IMR-90 (cell line): ENCODE data around the gene UBE3A.

Source experiments
- BHLHE40 ChIP-seq: fragments of 150-350 bp; IDR thresholded peaks from 2 replicates; pipeline ENCODE4 v1.6.1; 2016; ENCODE audit warnings: mild to moderate bottlenecking, low read depth, low read length
- CEBPB ChIP-seq: IDR thresholded peaks from 2 replicates; pipeline ENCODE4 v1.6.1; 2012; ENCODE audit warnings: low read depth, low read length, improper control_type of control experiment
- CTCF ChIP-seq: conservative IDR thresholded peaks from 2 replicates; pipeline ENCODE4 v1.5.1; 2012; ENCODE audit warnings: mild to moderate bottlenecking, low read depth, low read length, improper control_type of control experiment
- ELK1 ChIP-seq: fragments of 150-350 bp; IDR thresholded peaks from 2 replicates; pipeline ENCODE4 v1.6.1; 2016; ENCODE audit warnings: low read depth, mild to moderate bottlenecking, low read length, moderate library complexity, borderline replicate concordance
- FOS ChIP-seq: fragments of 150-350 bp; IDR thresholded peaks from 2 replicates; pipeline ENCODE4 v1.6.1; 2016; ENCODE audit warnings: low read depth, low read length
- POLR2A ChIP-seq: IDR thresholded peaks from 2 replicates; pipeline ENCODE4 v1.6.1; 2012; ENCODE audit warnings: mild to moderate bottlenecking, low read depth, low read length
- RAD21 ChIP-seq: IDR thresholded peaks from 2 replicates; pipeline ENCODE4 v1.6.1; 2012; ENCODE audit warnings: low read length, improper control_type of control experiment
- RFX5 ChIP-seq: IDR thresholded peaks from 2 replicates; pipeline ENCODE4 v1.8.0; 2012; ENCODE audit warnings: low read depth, mild to moderate bottlenecking, low read length, moderate library complexity
- SMC3 ChIP-seq: fragments of 150-350 bp; IDR thresholded peaks from 2 replicates; pipeline ENCODE4 v1.6.1; 2016; ENCODE audit warnings: low read depth, mild to moderate bottlenecking, antibody characterized with exemption, low read length, moderate library complexity

GRCh38 chr15:25408428-25408827, 30.4 kb downstream of the UBE3A start:
- no peak for TF ChIP-seq CTCF
- no peak for TF ChIP-seq ELK1
- no peak for TF ChIP-seq RAD21
- no peak for TF ChIP-seq BHLHE40
- TF ChIP-seq RFX5, result no peak
- TF ChIP-seq POLR2A, result no peak
- TF ChIP-seq CEBPB, result no peak
- TF ChIP-seq SMC3, result no peak
- TF ChIP-seq FOS, result no peak
